ENCODE measurements around the gene SLC22A17.
A peak's percentile ranks its signal among the peaks of the same experiment; 100 is the strongest.

The SLC22A17 gene

GRCh38 chr14:23382731-23383440 is 30.2 kb upstream of the SLC22A17 start:
- H3K4me1 Mint-ChIP-seq: peaks cover 55% of the 10 kb centered on the region
- peaks cover 24% of the 10 kb centered on the region for H3K27me3 Mint-ChIP-seq (ENCODE audit: low read depth, poor library complexity)
- H3K36me3 Mint-ChIP-seq (ENCODE audit: low read depth): no peaks in the 10 kb centered on the region
- H3K4me3 Mint-ChIP-seq: no peak overlapping the region
- H3K9me3 Mint-ChIP-seq: no peaks in the 10 kb centered on the region
- H3K27ac Mint-ChIP-seq: peak overlapping the region; percentile 64
- no peak for DNase-seq
- TF ChIP-seq, protein P1, sequence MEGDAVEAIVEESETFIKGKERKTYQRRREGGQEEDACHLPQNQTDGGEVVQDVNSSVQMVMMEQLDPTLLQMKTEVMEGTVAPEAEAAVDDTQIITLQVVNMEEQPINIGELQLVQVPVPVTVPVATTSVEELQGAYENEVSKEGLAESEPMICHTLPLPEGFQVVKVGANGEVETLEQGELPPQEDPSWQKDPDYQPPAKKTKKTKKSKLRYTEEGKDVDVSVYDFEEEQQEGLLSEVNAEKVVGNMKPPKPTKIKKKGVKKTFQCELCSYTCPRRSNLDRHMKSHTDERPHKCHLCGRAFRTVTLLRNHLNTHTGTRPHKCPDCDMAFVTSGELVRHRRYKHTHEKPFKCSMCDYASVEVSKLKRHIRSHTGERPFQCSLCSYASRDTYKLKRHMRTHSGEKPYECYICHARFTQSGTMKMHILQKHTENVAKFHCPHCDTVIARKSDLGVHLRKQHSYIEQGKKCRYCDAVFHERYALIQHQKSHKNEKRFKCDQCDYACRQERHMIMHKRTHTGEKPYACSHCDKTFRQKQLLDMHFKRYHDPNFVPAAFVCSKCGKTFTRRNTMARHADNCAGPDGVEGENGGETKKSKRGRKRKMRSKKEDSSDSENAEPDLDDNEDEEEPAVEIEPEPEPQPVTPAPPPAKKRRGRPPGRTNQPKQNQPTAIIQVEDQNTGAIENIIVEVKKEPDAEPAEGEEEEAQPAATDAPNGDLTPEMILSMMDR (IDR thresholded peaks at IDR 0.05): no peak

DNA sequence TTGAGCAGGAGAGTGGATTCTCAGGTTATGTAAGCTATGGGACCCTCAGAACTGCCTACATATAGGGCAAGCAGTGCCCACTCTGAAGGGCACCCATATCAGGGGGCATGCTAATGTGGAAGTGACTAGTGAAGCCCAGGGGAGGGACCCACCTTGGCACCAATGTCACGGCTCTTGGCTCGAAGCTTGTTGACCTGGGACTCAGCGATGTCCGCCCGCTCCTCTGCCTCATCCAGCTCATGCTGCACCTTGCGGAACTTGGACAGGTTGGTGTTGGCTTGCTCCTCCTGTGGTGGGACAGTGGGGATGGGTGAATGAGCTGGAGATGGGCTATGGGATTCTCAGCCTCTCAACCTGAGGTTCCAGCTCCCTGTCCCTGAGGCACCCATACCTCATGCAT is 29.6 kb upstream of the SLC22A17 start:
- H3K4me1 Mint-ChIP-seq: peaks cover 61% of the 10 kb centered on the region
- H3K27me3 Mint-ChIP-seq (ENCODE audit: low read depth, poor library complexity): peaks cover 26% of the 10 kb centered on the region
- no peaks in the 10 kb centered on the region for H3K36me3 Mint-ChIP-seq (ENCODE audit: low read depth)
- no peak for DNase-seq
- no peak overlapping the region for H3K4me3 Mint-ChIP-seq
- no peak overlapping the region for H3K27ac Mint-ChIP-seq
- TF ChIP-seq, protein P1 (IDR thresholded peaks at IDR 0.05): no peak
- no peaks in the 10 kb centered on the region for H3K9me3 Mint-ChIP-seq

- DNase-seq: no peak
- Mint-ChIP-seq H3K9me3 (no peaks in the 10 kb centered on the region), H3K36me3 (ENCODE audit: low read depth) (no peaks in the 10 kb centered on the region), H3K4me3 (no peak overlapping the region), H3K4me1 (peaks cover 65% of the 10 kb centered on the region), H3K27ac (no peak overlapping the region), H3K27me3 (ENCODE audit: low read depth, poor library complexity) (peaks cover 26% of the 10 kb centered on the region)
- TF ChIP-seq, protein P1 (IDR thresholded peaks at IDR 0.05): no peak
Measured at GRCh38 chr14:23381871-23382270, 29.2 kb upstream of the SLC22A17 start.

- DNase-seq: no peak
- Mint-ChIP-seq H3K4me3 (no peak overlapping the region), H3K27ac (no peak overlapping the region), H3K27me3 (ENCODE audit: low read depth, poor library complexity) (peaks cover 26% of the 10 kb centered on the region), H3K36me3 (ENCODE audit: low read depth) (no peaks in the 10 kb centered on the region), H3K4me1 (peaks cover 69% of the 10 kb centered on the region), H3K9me3 (no peaks in the 10 kb centered on the region)
- TF ChIP-seq, protein P1 (IDR thresholded peaks at IDR 0.05): no peak
Measured at GRCh38 chr14:23380976-23381375, 28.3 kb upstream of the SLC22A17 start.

GRCh38 chr14:23380197-23380914 is 27.7 kb upstream of the SLC22A17 start:
- H3K4me1 Mint-ChIP-seq: peaks cover 63% of the 10 kb centered on the region
- no peak overlapping the region for H3K4me3 Mint-ChIP-seq
- H3K36me3 Mint-ChIP-seq (ENCODE audit: low read depth): no peaks in the 10 kb centered on the region
- no peaks in the 10 kb centered on the region for H3K9me3 Mint-ChIP-seq
- no peak overlapping the region for H3K27ac Mint-ChIP-seq
- peaks cover 28% of the 10 kb centered on the region for H3K27me3 Mint-ChIP-seq (ENCODE audit: low read depth, poor library complexity)
- TF ChIP-seq, protein P1 (IDR thresholded peaks at IDR 0.05): no peak
- DNase-seq: no peak

Data from nephron progenitor cell (in vitro differentiated cells).